ENCODE results near the gene ACAA2.
"Not testable (repeated sequence)": the region's sequence is repeated elsewhere in the genome, so short reads cannot be mapped to it uniquely, and the experiment has no call there.

ACAA2 gene

GRCh38 chr18:49812286-49813068, 856 bp downstream of the ACAA2 start (continued):
- TF ChIP-seq PATZ1 (CRISPR knock-in tag; IDR thresholded peaks at IDR 0.05; ENCODE audit: borderline replicate concordance): no peak
- TF ChIP-seq CSDC2 (CRISPR knock-in tag; IDR thresholded peaks at IDR 0.05): no peak
- no peak for TF ChIP-seq ZFP30 (CRISPR knock-in tag; IDR thresholded peaks at IDR 0.05)
- no peak for TF ChIP-seq ZNF70 (CRISPR knock-in tag; IDR thresholded peaks at IDR 0.05)

GRCh38 chr18:49811151-49811938, 2.0 kb downstream of the ACAA2 start:
- ATAC-seq: no peak

GRCh38 chr18:49808553-49809191, 4.7 kb downstream of the ACAA2 start:
- ATAC-seq: not testable (repeated sequence)

More at GRCh38 chr18:49811151-49811938, 2.0 kb downstream of the ACAA2 start:
- TF ChIP-seq PPARA (CRISPR knock-in tag; IDR thresholded peaks at IDR 0.05; ENCODE audit: borderline replicate concordance): no peak
- TF ChIP-seq ZNF70 (CRISPR knock-in tag; IDR thresholded peaks at IDR 0.05): no peak
- TF ChIP-seq ZFP30 (CRISPR knock-in tag; IDR thresholded peaks at IDR 0.05): no peak

- no peak for TF ChIP-seq ZNF565 (CRISPR knock-in tag; conservative IDR thresholded peaks at IDR 0.05; ENCODE audit: low read depth)
- no peak for ATAC-seq
Measured at GRCh38 chr18:49804096-49804495, 9.2 kb downstream of the ACAA2 start.

GRCh38 chr18:49802623-49803022, 10.7 kb downstream of the ACAA2 start:
- ATAC-seq: no peak
- no peak for TF ChIP-seq ZC3H10 (CRISPR knock-in tag; IDR thresholded peaks at IDR 0.05)
- TF ChIP-seq ZFP30 (CRISPR knock-in tag; IDR thresholded peaks at IDR 0.05): no peak
- TF ChIP-seq POU6F1 (CRISPR knock-in tag; IDR thresholded peaks at IDR 0.05; ENCODE audit: borderline replicate concordance, low read depth): no peak
- TF ChIP-seq CSDC2 (CRISPR knock-in tag; IDR thresholded peaks at IDR 0.05): no peak
- no peak for TF ChIP-seq CREB5 (CRISPR knock-in tag; IDR thresholded peaks at IDR 0.05; ENCODE audit: low read depth)
- TF ChIP-seq RARB (CRISPR knock-in tag; IDR thresholded peaks at IDR 0.05): no peak
- no peak for TF ChIP-seq ZFP3 (CRISPR knock-in tag; IDR thresholded peaks at IDR 0.05)
- TF ChIP-seq CSRNP3 (CRISPR knock-in tag; IDR thresholded peaks at IDR 0.05): no peak
- no peak for TF ChIP-seq OSR1 (CRISPR knock-in tag; IDR thresholded peaks at IDR 0.05)
- no peak for TF ChIP-seq ZNF565 (CRISPR knock-in tag; conservative IDR thresholded peaks at IDR 0.05; ENCODE audit: low read depth)
- TF ChIP-seq TSHZ2 (CRISPR knock-in tag; IDR thresholded peaks at IDR 0.05): no peak
- TF ChIP-seq GLIS3 (CRISPR knock-in tag; IDR thresholded peaks at IDR 0.05): no peak

- ATAC-seq: not testable (repeated sequence)
Measured at GRCh38 chr18:49800491-49800890, 12.8 kb downstream of the ACAA2 start.

- not testable (repeated sequence) for ATAC-seq
Measured at GRCh38 chr18:49799806-49800205, 13.5 kb downstream of the ACAA2 start.
